ENCODE measurements around the gene ALDH3B2. TPM values are rescaled to one million over a fixed set of nuclear protein-coding genes. Genes with fewer than 3 reads are reported as not detected.

The ALDH3B2 gene
- total RNA-seq, 1 donor, result not detected

DNA sequence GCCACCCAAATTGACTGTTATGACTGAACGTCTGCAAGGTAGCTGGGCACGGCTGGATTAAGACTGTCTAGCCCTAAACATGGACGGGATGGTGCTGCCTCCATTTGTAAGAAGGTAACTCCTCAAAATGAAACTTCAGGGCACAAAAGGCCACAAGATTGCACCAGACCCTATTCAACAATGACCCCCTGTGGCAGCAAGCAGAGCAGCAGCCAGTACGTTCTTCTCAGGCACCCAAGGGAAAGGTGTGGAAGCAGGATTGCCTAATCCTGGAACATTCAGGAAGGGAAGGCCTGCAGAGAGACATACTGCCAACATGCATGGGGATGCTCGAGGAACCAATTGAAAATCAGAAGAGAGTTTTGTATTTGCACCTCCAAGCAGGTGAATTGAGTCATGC lies 30.4 kb downstream of the ALDH3B2 start:
- TF ChIP-seq, protein P1, sequence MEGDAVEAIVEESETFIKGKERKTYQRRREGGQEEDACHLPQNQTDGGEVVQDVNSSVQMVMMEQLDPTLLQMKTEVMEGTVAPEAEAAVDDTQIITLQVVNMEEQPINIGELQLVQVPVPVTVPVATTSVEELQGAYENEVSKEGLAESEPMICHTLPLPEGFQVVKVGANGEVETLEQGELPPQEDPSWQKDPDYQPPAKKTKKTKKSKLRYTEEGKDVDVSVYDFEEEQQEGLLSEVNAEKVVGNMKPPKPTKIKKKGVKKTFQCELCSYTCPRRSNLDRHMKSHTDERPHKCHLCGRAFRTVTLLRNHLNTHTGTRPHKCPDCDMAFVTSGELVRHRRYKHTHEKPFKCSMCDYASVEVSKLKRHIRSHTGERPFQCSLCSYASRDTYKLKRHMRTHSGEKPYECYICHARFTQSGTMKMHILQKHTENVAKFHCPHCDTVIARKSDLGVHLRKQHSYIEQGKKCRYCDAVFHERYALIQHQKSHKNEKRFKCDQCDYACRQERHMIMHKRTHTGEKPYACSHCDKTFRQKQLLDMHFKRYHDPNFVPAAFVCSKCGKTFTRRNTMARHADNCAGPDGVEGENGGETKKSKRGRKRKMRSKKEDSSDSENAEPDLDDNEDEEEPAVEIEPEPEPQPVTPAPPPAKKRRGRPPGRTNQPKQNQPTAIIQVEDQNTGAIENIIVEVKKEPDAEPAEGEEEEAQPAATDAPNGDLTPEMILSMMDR (IDR thresholded peaks at IDR 0.05; ENCODE audit: insufficient read depth, low read length), result peak; percentile 28
- no peak for DNase-seq (ENCODE audit: low read depth)
- H3K4me3 ChIP-seq (ENCODE audit: low read depth, low read length), result no peak overlapping the region

DNA sequence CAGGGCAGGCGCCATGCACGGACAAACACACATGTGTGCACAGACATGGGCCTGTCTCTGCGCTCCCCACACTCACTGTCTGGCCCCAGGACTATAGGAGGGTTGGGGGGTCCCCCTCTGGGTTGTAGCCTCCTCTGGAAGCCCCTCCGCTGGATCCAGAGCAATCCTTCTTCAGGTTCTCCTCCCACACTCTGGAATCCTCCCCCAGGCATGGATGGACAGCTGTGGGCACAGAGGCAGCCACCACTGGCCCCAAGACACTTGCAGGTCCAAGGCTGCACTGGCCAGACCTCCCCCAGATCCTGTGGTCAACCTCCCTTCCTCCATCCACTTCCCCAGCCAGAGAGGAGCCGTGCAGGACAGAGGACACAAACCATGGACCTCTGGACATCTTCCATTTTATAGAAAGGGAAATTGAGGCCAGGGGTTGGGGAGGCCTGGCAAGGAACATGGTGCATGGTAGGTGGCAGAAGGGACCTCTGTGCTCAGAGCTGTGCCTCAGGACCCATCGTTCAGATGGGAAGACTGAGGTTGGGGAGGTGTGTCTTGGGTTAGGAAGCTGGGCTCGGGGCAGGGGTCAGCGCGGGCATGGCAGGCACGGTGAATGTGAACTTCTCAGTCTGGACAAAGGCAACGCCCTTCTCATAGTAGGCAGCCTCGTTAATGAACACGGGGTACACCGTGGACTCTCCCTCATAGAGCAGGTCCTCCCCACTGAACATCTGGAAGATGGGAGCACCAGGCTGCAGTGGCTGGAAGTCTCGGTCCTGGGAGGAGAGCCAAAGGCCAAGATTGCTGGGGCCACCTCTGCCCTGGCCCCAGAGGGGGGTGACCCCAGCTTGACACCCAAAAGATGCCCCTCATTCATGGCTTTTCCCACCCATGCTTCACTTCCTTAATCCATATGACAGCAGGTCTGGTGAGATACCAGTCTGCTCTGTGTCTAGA lies 32.0 kb downstream of the ALDH3B2 start:
- TF ChIP-seq, protein P1 (IDR thresholded peaks at IDR 0.05; ENCODE audit: insufficient read depth, low read length), result no peak
- H3K4me3 ChIP-seq (ENCODE audit: low read depth, low read length), result no peak overlapping the region
- DNase-seq (ENCODE audit: low read depth), result no peak

DNA sequence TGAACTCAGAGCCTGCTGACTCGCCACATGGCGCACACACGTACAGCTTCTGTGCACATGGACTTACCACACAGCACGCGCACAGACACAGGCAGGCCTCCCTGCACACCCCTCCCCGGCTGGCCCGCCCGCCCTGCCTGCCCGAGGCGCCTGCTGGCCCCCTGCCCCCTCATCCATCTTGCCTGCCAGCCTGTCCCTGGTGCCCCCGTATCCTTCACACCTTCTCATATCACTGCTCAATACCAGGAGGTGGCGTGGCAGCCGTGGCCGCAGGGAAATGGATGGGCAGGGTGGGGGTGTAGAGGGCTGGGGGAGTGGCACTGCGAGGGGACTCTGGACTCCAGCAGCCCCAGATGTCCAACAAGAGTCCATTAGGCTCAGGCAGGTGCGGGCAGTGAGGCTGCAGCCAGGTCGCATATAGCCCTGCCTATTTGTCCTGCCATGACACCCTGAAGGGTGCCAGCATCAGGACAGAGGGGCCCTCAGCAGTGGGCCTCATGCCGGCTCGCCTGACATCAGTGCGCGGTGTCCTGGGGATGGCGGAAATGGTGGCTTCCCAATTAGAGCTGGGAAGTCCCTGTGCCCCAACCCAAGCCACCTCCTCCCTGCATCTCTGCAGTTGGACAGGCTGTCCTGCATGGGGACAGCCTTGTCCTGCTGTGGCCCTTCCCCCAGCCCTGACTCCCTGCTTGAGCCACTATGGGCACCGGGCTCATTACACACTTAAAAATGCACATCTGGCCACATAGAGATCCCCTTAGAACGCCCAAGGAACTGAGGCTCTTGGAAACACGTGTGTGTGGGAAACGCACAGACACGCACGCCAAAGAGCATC lies 32.9 kb downstream of the ALDH3B2 start:
- DNase-seq (ENCODE audit: low read depth), result no peak
- no peak overlapping the region for H3K4me3 ChIP-seq (ENCODE audit: low read depth, low read length)
- TF ChIP-seq, protein P1 (IDR thresholded peaks at IDR 0.05; ENCODE audit: insufficient read depth, low read length), result no peak

DNA sequence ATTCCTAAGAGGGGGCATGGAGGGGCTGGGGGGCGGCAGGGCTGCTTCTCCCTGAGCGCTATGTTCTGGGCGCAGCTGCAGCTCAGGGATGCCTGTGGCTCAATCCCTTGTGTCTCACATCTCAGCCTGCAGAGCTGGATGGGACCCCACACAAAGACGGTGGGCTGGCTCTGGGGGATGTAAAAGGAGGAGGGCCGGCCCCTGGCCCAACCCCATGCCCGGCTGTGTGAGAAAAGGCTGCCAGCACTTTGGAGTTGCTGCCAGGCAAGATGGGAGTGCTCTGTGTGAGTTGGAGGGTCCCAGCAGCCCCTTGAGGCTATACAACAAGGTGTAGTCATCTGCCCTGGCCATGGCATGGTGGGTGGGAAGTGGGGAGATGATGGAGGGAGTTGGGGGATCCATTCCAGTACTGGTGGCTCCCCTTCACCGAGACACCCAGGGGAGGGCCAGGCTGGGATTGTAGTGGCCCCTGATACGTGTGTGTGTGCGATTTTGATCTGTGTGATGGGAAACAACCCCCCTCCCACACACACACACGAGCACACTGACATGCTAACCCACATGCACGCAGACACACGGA lies 33.6 kb downstream of the ALDH3B2 start:
- H3K4me3 ChIP-seq (ENCODE audit: low read depth, low read length), result no peak overlapping the region

DNA sequence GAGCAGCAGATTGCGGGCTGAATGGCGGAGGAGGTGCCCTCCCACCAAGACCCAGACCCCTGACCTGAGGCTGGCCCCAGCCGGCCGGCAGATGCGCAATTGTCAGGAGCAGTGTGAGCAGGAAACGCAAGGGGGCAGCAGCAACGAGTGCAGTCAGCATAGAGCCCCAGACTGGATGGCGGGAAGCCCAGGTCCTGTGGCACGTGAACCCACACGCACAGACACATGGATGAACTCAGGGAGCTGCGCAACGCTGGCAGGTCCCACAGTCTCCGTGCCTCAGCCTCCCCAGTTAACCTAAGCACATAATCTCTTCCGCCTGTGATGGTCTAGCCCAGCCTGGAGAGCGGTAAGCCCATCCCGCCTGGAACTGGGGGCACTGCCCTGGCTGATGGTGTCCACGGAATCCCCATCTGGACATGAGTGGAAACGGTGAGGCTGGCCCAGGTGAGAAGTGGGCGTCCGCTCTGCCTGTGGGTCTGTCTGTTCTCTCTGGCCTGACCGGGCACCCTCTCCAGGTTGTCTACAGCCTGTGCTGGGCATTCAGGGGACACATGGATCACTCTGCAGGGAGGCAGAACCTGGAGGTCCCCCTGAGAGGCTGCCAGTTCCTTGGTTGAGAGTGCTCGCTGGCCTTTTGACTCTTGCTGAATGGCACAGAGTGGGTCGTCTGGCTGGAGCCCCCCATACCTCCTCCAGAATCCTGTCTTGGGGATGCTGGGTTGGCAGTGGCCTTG lies 34.2 kb downstream of the ALDH3B2 start:
- H3K4me3 ChIP-seq (ENCODE audit: low read depth, low read length), result no peak overlapping the region
- TF ChIP-seq, protein P1 (IDR thresholded peaks at IDR 0.05; ENCODE audit: insufficient read depth, low read length), result peak; percentile 75
- peak; percentile 58 for DNase-seq (ENCODE audit: low read depth)

More for the DNA sequence above, 33.6 kb downstream of the ALDH3B2 start:
- no peak for DNase-seq (ENCODE audit: low read depth)
- TF ChIP-seq, protein P1 (IDR thresholded peaks at IDR 0.05; ENCODE audit: insufficient read depth, low read length), result no peak

DNA sequence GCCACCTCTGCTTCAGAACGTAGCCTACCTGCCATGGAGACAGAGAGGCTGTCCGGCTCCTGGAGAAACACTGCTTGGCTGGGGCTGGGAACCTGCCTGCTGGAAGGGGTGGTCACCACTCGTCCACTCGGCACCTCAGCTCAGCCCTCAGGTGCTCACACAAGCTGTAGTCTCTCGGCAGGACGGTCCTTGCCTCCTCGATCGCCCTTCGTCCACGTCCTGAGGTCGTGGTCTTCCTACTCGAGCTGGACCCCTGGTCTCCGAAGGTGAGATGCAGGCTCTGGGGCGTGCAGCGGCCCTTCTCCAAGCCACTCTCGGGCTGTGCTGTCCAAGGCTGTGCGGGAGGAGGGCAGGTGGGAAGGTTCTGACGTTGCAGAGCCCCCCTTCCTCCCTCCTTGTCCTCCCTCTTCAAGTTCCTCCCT lies 35.0 kb downstream of the ALDH3B2 start, which contains the start of gene TBX10:
Gene TBX10, minus strand, starts transcription at position 326 of the 422 bp plus-strand sequence. Its CDS starts 291 bp downstream, at position 35.
- TF ChIP-seq, protein P1 (IDR thresholded peaks at IDR 0.05; ENCODE audit: insufficient read depth, low read length), result no peak
- no peak for DNase-seq (ENCODE audit: low read depth)

More for the DNA sequence above, 35.0 kb downstream of the ALDH3B2 start, which contains the start of gene TBX10:
- H3K4me3 ChIP-seq (ENCODE audit: low read depth, low read length), result no peak within 1 kb of the TSS

Data from fibroblast of the aortic adventitia (primary cell).